DND-41 (cell line): ENCODE results near the gene HERC3.

Source experiments
- ATAC-seq: fragments of 200-7000 bp; cut with Tn5 transposase; 3 replicates; pipeline ENCODE4 v1.9.1; 2021; ENCODE audit warnings: low read depth; ENCODE audit not compliant: insufficient read depth
- DNase-seq: peaks from one replicate; pipeline ENCODE4 v3.0.0-alpha.2; 2020
- H2AFZ ChIP-seq: 2 replicates; pipeline ENCODE4 v1.6.0; 2012; ENCODE audit warnings: low read depth, low read length
- H3K27ac ChIP-seq: 2 replicates; pipeline ENCODE4 v1.5.1; 2012; ENCODE audit warnings: low read length, inconsistent platforms
- H3K27me3 ChIP-seq: fragments of 200-600 bp; sonication (generic); 2 replicates; pipeline ENCODE4 v1.6.0; 2012; ENCODE audit warnings: low read length, mild to moderate bottlenecking, inconsistent platforms; ENCODE audit not compliant: insufficient read depth, poor library complexity
- H3K36me3 ChIP-seq: 2 replicates; pipeline ENCODE4 v1.5.1; 2012; ENCODE audit warnings: low read length, inconsistent platforms; ENCODE audit not compliant: insufficient read depth
- H3K4me1 ChIP-seq: 2 replicates; pipeline ENCODE4 v1.5.1; 2012; ENCODE audit warnings: mild to moderate bottlenecking, low read length; ENCODE audit not compliant: insufficient read depth
- H3K4me2 ChIP-seq: 2 replicates; pipeline ENCODE4 v1.6.0; 2012; ENCODE audit warnings: mild to moderate bottlenecking, moderate library complexity, low read length, inconsistent platforms; ENCODE audit not compliant: insufficient read depth
- H3K4me3 ChIP-seq, 2 experiments: fragments of 200-600 bp in 1 of 2; shearing (Covaris generic) in 1 of 2; 2 replicates each; pipeline ENCODE4 v1.5.1; 2012 to 2016; ENCODE audit warnings: inconsistent platforms in 2 of 2, low read length in 2 of 2, mild to moderate bottlenecking in 2 of 2, low read depth in 1 of 2, moderate library complexity in 1 of 2
- H3K79me2 ChIP-seq: 2 replicates; pipeline ENCODE4 v1.6.0; 2012; ENCODE audit warnings: low read length, inconsistent platforms; ENCODE audit not compliant: insufficient read depth
- H3K9ac ChIP-seq: 2 replicates; pipeline ENCODE4 v1.6.0; 2012; ENCODE audit warnings: low read depth, mild to moderate bottlenecking, inconsistent platforms, low read length, moderate library complexity
- H3K9me3 ChIP-seq: 2 replicates; pipeline ENCODE4 v1.5.1; 2012; ENCODE audit warnings: low read length, moderate library complexity, mild to moderate bottlenecking, inconsistent platforms; ENCODE audit not compliant: insufficient read depth, severe bottlenecking
- H4K20me1 ChIP-seq: 2 replicates; pipeline ENCODE4 v1.6.0; 2012; ENCODE audit warnings: low read length; ENCODE audit not compliant: insufficient read depth
- CTCF ChIP-seq: IDR thresholded peaks from 2 replicates; pipeline ENCODE4 v1.5.1; 2012; ENCODE audit warnings: borderline replicate concordance, low read length, moderate library complexity, mild to moderate bottlenecking; ENCODE audit not compliant: poor library complexity, severe bottlenecking; ENCODE audit errors: extremely low read depth
- EZH2 ChIP-seq: IDR thresholded peaks from 3 replicates; pipeline ENCODE4 v1.6.1; 2012; ENCODE audit warnings: borderline replicate concordance, low read depth, mild to moderate bottlenecking, moderate library complexity, low read length, inconsistent platforms; ENCODE audit not compliant: severe bottlenecking

Gene HERC3

GRCh38 chr4:88697588-88698329 is 105.5 kb downstream of the HERC3 start, which contains the start of gene NAP1L5:
TSS of gene NAP1L5 (minus strand) at chr4:88697829. CDS start at chr4:88697754, 75 bp downstream.
- Histone ChIP-seq H3K4me2 (no peak within 1 kb of the TSS), H3K27ac (no peak within 1 kb of the TSS), H3K79me2 (no peaks in the 10 kb centered on the region), H3K36me3 (peaks cover 24% of the 10 kb centered on the region), H3K9me3 (no peaks in the 10 kb centered on the region), H2AFZ (no peak within 1 kb of the TSS), H3K27me3 (no peaks in the 10 kb centered on the region), H4K20me1 (no peaks in the 10 kb centered on the region), H3K4me3 (no peak within 1 kb of the TSS), H3K4me1 (no peaks in the 10 kb centered on the region), H3K9ac (no peak within 1 kb of the TSS)
- TF ChIP-seq EZH2 (no peak), CTCF (no peak)
- no peak for DNase-seq
- ATAC-seq, result no peak; the same call in 2 of the 3 replicates

- ATAC-seq, result no peak
- DNase-seq, result no peak
- TF ChIP-seq EZH2, result no peak
- no peak for TF ChIP-seq CTCF
Observed at GRCh38 chr4:88698519-88698918, 106.2 kb downstream of the HERC3 start.

GRCh38 chr4:88702782-88703181 is 110.5 kb downstream of the HERC3 start:
- H4K20me1 ChIP-seq, result no peaks in the 10 kb centered on the region
- no peak overlapping the region for H3K4me2 ChIP-seq
- H3K9me3 ChIP-seq, result no peaks in the 10 kb centered on the region
- no peak overlapping the region for H2AFZ ChIP-seq
- TF ChIP-seq CTCF, result no peak
- TF ChIP-seq EZH2, result no peak
- H3K4me3 ChIP-seq, result no peak overlapping the region
- H3K27ac ChIP-seq, result no peak overlapping the region
- DNase-seq, result no peak
- no peaks in the 10 kb centered on the region for H3K79me2 ChIP-seq
- no peaks in the 10 kb centered on the region for H3K4me1 ChIP-seq
- peaks cover 38% of the 10 kb centered on the region for H3K36me3 ChIP-seq
- ATAC-seq, result no peak
- H3K27me3 ChIP-seq, result no peaks in the 10 kb centered on the region
- no peak overlapping the region for H3K9ac ChIP-seq

More at GRCh38 chr4:88698519-88698918, 106.2 kb downstream of the HERC3 start:
- no peaks in the 10 kb centered on the region for H3K79me2 ChIP-seq
- no peak overlapping the region for H2AFZ ChIP-seq
- no peak overlapping the region for H3K27ac ChIP-seq
- no peak overlapping the region for H3K9ac ChIP-seq
- H3K4me2 ChIP-seq, result no peak overlapping the region
- no peaks in the 10 kb centered on the region for H3K9me3 ChIP-seq
- no peaks in the 10 kb centered on the region for H4K20me1 ChIP-seq
- H3K36me3 ChIP-seq, result peaks cover 24% of the 10 kb centered on the region
- no peaks in the 10 kb centered on the region for H3K27me3 ChIP-seq
- no peak overlapping the region for H3K4me3 ChIP-seq
- H3K4me1 ChIP-seq, result no peaks in the 10 kb centered on the region
